ENCODE measurements around the gene FGF6. TPM values are rescaled to one million over a fixed set of nuclear protein-coding genes. Genes with fewer than 3 reads are reported as not detected.
A peak's percentile ranks its signal among the peaks of the same experiment; 100 is the strongest.

Gene FGF6
- total and polyA plus RNA-seq, 4 donors: not detected

GRCh38 chr12:4438834-4439596, 6.6 kb downstream of the FGF6 start:
- TF ChIP-seq SP1 (IDR thresholded peaks at IDR 0.05): no peak
- no peak for TF ChIP-seq ZBTB33 (IDR thresholded peaks at IDR 0.05)
- TF ChIP-seq TAF1 (conservative IDR thresholded peaks at IDR 0.05): no peak
- no peak for TF ChIP-seq CTCF (IDR thresholded peaks at IDR 0.05; ENCODE audit: low read depth, low read length, missing input control)
- TF ChIP-seq RAD21 (IDR thresholded peaks at IDR 0.05): no peak
- TF ChIP-seq HNF4G (IDR thresholded peaks at IDR 0.05): no peak
- no peak for TF ChIP-seq HNF4A (conservative IDR thresholded peaks at IDR 0.05)
- peak; percentile 10 for DNase-seq (ENCODE audit: low spot score)
- Histone ChIP-seq H3K9me3 (ENCODE audit: control insufficient read depth in 4 of 4, low read length in 3 of 4) (no peaks in the 10 kb centered on the region), H3K27ac (ENCODE audit: low read depth in 1 of 2, low read length in 2 of 2) (no peak overlapping the region), H3K4me1 (ENCODE audit: control insufficient read depth in 4 of 4, insufficient read depth in 4 of 4, low read length in 3 of 4) (no peaks in the 10 kb centered on the region), H3K27me3 (ENCODE audit: control insufficient read depth in 4 of 4, insufficient read depth in 4 of 4, low read length in 3 of 4) (peaks cover 0 to 5% (median 2%) of the 10 kb centered on the region in 4 donors), H3K9ac (ENCODE audit: low read depth in 1 of 2, low read length in 2 of 2) (no peak overlapping the region), H3K36me3 (ENCODE audit: control insufficient read depth in 4 of 4, insufficient read depth in 3 of 4, low read depth in 1 of 4, low read length in 3 of 4) (no peaks in the 10 kb centered on the region), H3K4me3 (ENCODE audit: low read depth in 1 of 3, low read length in 3 of 3) (no peak overlapping the region)
- WGBS: 81% methylated on average over 14 of the region's 14 CpGs

GRCh38 chr12:4435537-4435936, 10.1 kb downstream of the FGF6 start:
- DNase-seq (ENCODE audit: low spot score): no peak
- TF ChIP-seq FOXA1 (IDR thresholded peaks at IDR 0.05) (no peak), YY1 (IDR thresholded peaks at IDR 0.05) (no peak), HNF4A (conservative IDR thresholded peaks at IDR 0.05) (no peak), ZBTB33 (IDR thresholded peaks at IDR 0.05) (no peak), REST (IDR thresholded peaks at IDR 0.05) (no peak), JUND (IDR thresholded peaks at IDR 0.05) (no peak), RXRA (IDR thresholded peaks at IDR 0.05) (no peak), NR2F2 (IDR thresholded peaks at IDR 0.05) (no peak), RAD21 (IDR thresholded peaks at IDR 0.05) (no peak), SP1 (IDR thresholded peaks at IDR 0.05) (no peak), TAF1 (conservative IDR thresholded peaks at IDR 0.05) (no peak), ATF3 (IDR thresholded peaks at IDR 0.05) (no peak), HNF4G (IDR thresholded peaks at IDR 0.05) (no peak), CTCF (IDR thresholded peaks at IDR 0.05; ENCODE audit: low read depth, low read length, missing input control) (no peak), FOXA2 (IDR thresholded peaks at IDR 0.05) (no peak), MAX (IDR thresholded peaks at IDR 0.05) (no peak), EGR1 (IDR thresholded peaks at IDR 0.05; ENCODE audit: low read depth in 2 of 2) (no peak)
- Histone ChIP-seq H3K4me3 (ENCODE audit: low read depth in 1 of 3, low read length in 3 of 3) (no peak overlapping the region), H3K9ac (ENCODE audit: low read depth in 1 of 2, low read length in 2 of 2) (no peak overlapping the region), H3K4me1 (ENCODE audit: control insufficient read depth in 4 of 4, insufficient read depth in 4 of 4, low read length in 3 of 4) (no peaks in the 10 kb centered on the region), H3K36me3 (ENCODE audit: control insufficient read depth in 4 of 4, insufficient read depth in 3 of 4, low read depth in 1 of 4, low read length in 3 of 4) (no peaks in the 10 kb centered on the region), H3K9me3 (ENCODE audit: control insufficient read depth in 4 of 4, low read length in 3 of 4) (no peaks in the 10 kb centered on the region), H3K27ac (ENCODE audit: low read depth in 1 of 2, low read length in 2 of 2) (no peak overlapping the region), H3K27me3 (ENCODE audit: control insufficient read depth in 4 of 4, insufficient read depth in 4 of 4, low read length in 3 of 4) (peaks cover 0 to 3% (median 0%) of the 10 kb centered on the region in 4 donors)
- 74% methylated on average over 6 of the region's 6 CpGs for WGBS

Measured in liver (tissue), 9 donors.